T-helper 1 cell treated with Interleukin-12 subunit alpha and Interleukin-12 subunit beta and Interleukin-4 antibody, amounts not matched to agents 30 μg/mL and 1 μg/mL, for 36 hours (primary cell): Measurements from ENCODE around the gene CSTB.
A peak's percentile ranks its signal among the peaks of the same experiment; 100 is the strongest.
"Not testable (repeated sequence)": the region's sequence is repeated elsewhere in the genome, so short reads cannot be mapped to it uniquely, and the experiment has no call there.

Experiments used
- H3K27ac Mint-ChIP-seq: one replicate; pipeline ENCODE4 v1.8.0; 2021; ENCODE audit warnings: mild to moderate bottlenecking, mixed read lengths
- H3K27me3 Mint-ChIP-seq: one replicate; pipeline ENCODE4 v1.8.0; 2021; ENCODE audit warnings: low read depth, mixed read lengths
- H3K36me3 Mint-ChIP-seq: one replicate; pipeline ENCODE4 v1.8.0; 2021; ENCODE audit warnings: low read depth, mixed read lengths
- H3K4me1 Mint-ChIP-seq: one replicate; pipeline ENCODE4 v1.8.0; 2021; ENCODE audit warnings: low read depth, mixed read lengths
- H3K4me3 Mint-ChIP-seq: one replicate; pipeline ENCODE4 v1.8.0; 2021; ENCODE audit warnings: mild to moderate bottlenecking, moderate library complexity, mixed read lengths
- H3K9me3 Mint-ChIP-seq: one replicate; pipeline ENCODE4 v1.8.0; 2021; ENCODE audit warnings: mixed read lengths

CSTB gene, protein sequence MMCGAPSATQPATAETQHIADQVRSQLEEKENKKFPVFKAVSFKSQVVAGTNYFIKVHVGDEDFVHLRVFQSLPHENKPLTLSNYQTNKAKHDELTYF

DNA sequence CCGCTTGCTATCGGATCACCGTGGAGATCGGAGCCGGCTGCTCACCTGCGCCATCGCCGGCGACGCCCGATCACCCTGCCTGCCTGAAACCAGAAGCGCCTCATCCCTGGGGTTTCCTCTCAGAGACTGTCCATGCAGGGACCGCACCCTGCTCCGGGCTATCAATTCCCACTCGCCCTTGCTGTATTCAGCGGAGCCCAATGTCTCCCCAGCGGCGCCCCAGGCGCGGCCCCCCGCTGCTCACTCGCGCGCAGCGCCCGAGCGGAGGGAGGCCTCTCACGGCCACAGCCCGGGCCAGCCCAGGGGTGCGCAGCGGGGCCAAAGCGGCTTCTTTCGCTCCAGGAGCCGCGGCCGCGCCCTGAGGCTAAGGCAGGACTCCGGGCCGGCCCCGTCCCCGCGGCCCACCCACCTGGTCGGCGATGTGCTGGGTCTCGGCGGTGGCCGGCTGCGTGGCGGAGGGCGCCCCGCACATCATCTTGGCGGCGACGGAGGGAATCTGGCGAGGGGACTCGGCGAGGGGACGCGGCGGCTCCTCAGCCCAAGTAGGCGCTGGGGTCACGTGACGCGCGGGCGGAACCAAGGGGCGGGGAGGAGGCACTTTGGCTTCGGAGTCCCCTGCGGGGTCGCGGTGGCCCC is at the start of gene CSTB:
Gene CSTB (minus strand): TSS at position 514 of the 636 bp plus-strand sequence. CDS start 39 bp downstream, at position 475.
- Mint-ChIP-seq H3K9me3 (peaks cover 8% of the 10 kb centered on the region), H3K36me3 (peaks cover 33% of the 10 kb centered on the region), H3K4me1 (peaks cover 47% of the 10 kb centered on the region), H3K27ac (peak within 1 kb of the TSS; percentile 85), H3K4me3 (peak within 1 kb of the TSS; percentile 95), H3K27me3 (no peaks in the 10 kb centered on the region)

DNA sequence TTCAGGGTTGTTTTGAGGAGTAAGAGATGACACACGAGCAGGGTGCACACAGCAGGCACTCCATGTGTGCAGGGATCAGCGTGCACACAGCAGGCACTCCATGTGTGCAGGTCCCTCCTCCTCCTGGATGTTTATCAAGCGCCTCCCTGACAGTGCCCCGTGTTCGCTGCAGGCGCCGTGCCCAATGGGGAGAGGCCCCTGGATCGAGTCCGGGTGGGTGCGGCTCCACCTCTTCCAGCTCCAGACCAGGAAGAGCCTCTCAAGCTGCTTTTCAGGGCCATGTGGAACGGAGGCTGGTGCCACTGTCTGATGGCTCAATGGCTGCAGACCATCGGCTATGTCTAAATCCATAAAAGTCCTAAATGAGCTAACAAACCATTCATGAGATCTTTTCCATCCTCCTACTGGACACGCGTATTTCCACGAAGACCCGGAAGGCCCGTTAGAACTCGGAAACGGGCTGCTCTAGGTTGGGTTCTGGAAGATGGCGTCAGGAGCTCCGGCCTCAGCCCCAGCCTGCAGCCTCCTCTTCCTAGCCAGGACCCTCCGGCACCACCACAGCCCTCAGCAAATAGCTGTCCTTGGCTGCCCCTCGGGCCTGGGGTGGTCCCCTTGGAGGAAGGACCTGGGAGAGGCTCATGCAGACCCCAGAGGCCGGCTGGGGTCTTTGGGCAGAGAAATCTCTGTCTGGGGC is 49.3 kb upstream of the CSTB start:
- no peak overlapping the region for H3K4me3 Mint-ChIP-seq
- H3K27ac Mint-ChIP-seq: no peak overlapping the region
- H3K4me1 Mint-ChIP-seq: no peaks in the 10 kb centered on the region
- H3K36me3 Mint-ChIP-seq: no peaks in the 10 kb centered on the region
- H3K9me3 Mint-ChIP-seq: no peaks in the 10 kb centered on the region
- peaks cover 4% of the 10 kb centered on the region for H3K27me3 Mint-ChIP-seq

DNA sequence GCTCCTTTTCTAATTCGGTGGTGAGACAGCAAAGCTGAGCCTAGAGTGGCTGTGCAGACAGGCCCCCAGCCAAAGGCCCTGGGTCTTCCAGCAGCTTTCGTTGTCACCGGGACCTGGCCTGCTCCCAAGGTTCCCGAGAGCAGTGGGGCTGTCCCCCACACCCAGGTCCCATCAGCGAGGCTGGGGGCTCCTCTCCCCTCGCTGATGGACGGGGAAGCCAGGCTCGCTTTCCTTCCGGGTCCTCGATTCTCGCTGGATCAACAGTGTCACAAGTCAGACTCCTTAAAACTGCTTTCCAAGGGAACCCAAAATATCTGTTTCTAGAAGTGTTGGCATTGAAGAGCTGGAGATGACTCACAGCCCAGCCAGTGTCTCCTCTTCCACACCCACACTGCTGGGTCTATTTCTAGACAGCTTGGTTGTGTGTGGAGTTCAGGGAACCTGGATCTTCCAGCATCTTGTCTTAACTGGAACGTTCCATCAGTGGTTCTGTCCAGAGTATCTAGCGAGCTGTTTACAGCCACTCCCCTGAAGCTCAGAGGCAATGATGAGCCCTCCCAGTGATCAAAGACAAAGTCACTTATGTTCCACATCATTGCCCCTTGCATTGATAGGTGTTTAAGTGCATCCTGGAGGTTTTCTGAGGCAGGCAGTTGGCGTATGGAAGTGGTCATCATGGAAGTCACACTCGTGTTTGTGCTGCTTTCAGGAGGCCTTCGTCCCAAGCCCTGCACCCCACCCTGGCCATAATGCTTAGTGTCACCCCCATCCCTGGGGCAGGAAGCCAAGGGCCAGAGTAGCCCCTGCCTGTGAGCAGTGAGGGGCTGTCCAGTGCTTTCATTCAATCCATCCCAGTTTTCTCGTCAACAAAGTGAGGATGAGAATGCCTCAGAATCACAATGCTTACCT is 48.5 kb upstream of the CSTB start:
- no peaks in the 10 kb centered on the region for H3K36me3 Mint-ChIP-seq
- H3K4me3 Mint-ChIP-seq: no peak overlapping the region
- no peaks in the 10 kb centered on the region for H3K4me1 Mint-ChIP-seq
- no peak overlapping the region for H3K27ac Mint-ChIP-seq
- no peaks in the 10 kb centered on the region for H3K9me3 Mint-ChIP-seq
- H3K27me3 Mint-ChIP-seq: peaks cover 4% of the 10 kb centered on the region

DNA sequence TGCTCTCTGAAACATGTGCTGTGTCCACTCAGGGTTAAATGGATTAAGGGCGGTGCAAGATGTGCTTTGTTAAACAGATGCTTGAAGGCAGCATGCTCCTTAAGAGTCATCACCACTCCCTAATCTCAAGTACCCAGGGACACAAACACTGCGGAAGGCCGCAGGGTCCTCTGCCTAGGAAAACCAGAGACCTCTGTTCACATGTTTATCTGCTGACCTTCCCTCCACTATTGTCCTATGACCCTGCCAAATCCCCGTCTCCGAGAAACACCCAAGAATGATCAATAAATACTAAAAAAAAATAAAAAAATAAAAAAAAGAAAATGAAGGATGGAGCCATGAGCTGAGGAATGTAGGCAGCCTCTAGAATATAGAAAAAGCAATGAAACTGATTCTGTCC is 46.6 kb upstream of the CSTB start:
- not testable (repeated sequence) for H3K27ac Mint-ChIP-seq, H3K4me3 Mint-ChIP-seq, H3K4me1 Mint-ChIP-seq, H3K27me3 Mint-ChIP-seq, H3K36me3 Mint-ChIP-seq, H3K9me3 Mint-ChIP-seq

DNA sequence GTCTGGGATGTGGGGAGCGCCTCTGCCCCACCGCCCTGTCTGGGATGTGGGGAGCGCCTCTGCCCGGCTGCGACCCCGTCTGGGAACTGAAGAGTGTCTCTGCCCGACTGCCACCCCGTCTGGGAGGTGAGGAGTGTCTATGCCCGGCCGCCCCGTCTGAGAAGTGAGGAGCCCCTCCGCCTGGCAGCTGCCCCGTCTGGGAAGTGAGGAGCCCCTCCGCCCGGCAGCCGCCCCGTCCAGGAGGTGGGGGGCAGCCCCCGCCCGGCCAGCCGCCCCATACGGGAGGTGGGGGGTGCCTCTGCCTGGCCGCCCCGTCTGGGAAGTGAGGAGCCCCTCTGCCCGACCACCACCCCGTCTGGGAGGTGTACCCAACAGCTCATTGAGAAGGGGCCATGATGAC is 46.1 kb upstream of the CSTB start:
- H3K36me3 Mint-ChIP-seq, H3K9me3 Mint-ChIP-seq, H3K27me3 Mint-ChIP-seq, H3K27ac Mint-ChIP-seq, H3K4me3 Mint-ChIP-seq, H3K4me1 Mint-ChIP-seq: not testable (repeated sequence)

DNA sequence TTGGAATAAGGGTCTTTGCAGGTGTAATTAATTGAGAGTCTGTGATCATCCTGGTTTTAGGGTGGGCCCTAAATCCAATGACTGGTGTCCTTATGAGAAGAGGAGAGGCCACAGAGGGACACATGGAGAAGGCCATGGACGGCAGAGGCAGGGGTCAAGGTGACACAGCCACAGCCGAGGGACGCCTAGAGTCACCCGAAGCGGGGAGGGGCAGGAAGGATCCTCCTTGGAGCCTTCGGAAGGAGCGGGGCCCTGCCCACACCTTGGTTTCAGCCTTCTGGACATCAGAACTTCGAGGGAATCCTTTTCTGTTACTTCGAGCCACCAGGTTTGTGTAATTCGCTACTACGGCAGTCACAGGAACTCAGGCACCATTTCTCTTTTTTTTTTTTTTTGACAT is 44.4 kb upstream of the CSTB start:
- H3K4me3 Mint-ChIP-seq: no peak overlapping the region
- H3K27ac Mint-ChIP-seq: no peak overlapping the region
- H3K27me3 Mint-ChIP-seq: no peaks in the 10 kb centered on the region
- H3K36me3 Mint-ChIP-seq: no peaks in the 10 kb centered on the region
- peaks cover 6% of the 10 kb centered on the region for H3K9me3 Mint-ChIP-seq
- no peaks in the 10 kb centered on the region for H3K4me1 Mint-ChIP-seq

DNA sequence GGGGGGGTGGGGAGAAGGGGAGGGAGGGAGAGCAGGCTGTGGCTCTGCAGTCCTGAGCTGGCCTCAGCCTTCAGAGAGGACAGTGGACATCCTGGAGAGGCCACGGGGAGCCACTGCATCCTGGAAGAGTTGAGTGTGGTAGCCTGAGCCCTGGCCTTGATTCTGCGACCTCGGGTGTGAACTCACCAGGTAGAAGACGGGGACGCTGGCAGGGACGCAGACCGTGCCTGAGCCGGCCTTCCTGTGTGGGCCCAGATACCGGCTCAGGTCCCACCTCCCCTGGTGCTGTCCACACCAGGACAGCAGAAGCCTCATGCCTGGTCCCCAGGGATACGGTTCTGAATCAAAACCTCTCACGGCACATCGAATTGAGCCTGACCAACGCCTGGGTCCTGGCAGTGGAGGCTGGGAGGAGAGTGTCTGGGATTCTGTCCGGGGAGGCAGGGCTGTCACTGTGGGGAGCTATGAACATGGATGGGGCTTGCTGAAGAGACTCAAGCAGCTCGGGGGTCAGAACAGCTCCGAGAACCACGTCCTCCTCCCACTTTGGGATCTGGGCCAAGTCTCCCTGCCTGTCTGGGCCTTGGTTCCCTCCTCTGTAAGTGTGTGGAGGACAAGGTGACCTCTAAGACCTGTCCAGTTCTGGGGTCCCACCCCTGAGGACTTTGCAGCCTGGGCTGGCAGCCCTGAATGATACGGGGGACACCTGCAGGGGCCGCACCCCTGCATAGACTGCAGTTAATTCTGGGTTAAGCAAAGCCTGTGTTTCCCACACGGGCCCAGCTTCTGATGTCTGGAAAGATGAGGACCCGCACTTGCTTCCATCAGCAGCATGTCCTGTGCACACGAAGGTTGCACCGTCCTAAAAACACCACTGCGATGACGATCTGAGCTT is 43.6 kb upstream of the CSTB start:
- H3K27me3 Mint-ChIP-seq: no peaks in the 10 kb centered on the region
- H3K27ac Mint-ChIP-seq: no peak overlapping the region
- H3K9me3 Mint-ChIP-seq: peaks cover 6% of the 10 kb centered on the region
- no peaks in the 10 kb centered on the region for H3K36me3 Mint-ChIP-seq
- H3K4me1 Mint-ChIP-seq: peaks cover under 1% of the 10 kb centered on the region
- no peak overlapping the region for H3K4me3 Mint-ChIP-seq

DNA sequence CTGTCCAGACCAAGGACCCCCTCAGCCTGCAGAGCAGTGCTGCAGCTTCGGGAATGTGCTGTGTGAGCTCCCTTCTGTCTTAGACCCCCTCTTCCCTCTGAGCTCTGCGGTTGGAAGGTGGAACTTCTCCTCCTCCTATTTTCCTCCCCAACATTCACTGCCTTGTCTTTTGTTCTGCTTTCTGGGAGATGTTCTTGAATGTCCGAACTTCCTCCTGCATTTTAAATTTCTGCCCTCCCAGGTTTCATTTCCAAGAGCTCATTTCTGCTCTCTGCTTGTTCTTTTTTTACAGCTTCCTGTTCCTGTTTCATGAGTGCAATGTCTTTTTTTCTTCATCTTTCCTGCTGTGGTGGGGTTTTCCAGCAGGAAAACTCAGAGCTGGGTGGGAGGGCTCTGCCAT is 42.6 kb upstream of the CSTB start:
- H3K4me3 Mint-ChIP-seq: no peak overlapping the region
- H3K27ac Mint-ChIP-seq: no peak overlapping the region
- peaks cover 2% of the 10 kb centered on the region for H3K4me1 Mint-ChIP-seq
- peaks cover 6% of the 10 kb centered on the region for H3K9me3 Mint-ChIP-seq
- H3K27me3 Mint-ChIP-seq: no peaks in the 10 kb centered on the region
- H3K36me3 Mint-ChIP-seq: no peaks in the 10 kb centered on the region

DNA sequence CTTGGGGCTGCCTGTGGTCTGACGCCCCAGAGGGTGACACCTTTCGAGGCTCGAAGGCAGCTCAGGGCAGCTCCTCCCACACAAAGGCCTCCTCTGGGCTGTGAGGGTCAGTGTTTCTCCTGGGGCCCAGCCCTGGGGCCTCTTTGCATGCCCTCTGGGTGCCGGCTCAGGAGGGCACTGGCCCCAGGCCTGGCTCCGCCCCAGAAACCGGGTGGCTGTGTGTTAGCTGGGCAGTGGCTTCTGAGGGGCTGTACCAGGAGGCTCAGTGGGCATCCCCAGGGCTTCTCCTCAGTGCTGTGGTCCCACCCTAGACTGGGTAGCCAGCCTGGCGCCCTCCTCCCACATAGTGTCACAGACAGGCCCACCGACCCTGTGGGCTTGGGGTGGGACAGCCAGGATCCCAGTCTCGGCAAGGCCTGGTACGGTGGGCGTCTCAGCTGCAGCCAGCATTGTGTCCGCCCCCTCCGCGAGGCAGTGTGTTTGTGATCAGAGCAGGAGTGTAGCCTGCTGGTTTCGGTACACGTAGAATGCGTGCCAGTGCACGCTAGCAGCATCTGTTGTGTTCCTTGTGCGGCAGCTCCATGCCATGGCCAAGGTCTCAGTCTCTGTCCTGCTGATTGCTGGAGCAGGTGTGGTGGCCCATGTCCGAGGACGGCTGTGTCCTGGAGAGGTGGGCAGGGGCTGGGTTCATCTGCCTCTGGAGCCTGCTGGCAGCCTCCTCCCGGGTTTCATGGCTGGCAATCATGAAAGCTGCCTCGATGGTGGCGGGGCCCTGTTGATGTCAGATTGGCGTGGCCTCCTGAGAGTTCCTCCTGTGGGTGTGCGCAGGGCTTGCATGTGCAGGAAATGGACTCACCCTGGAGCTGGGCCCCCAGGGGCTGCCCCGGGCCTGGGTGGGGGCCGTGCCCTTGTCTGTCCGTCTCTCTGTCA is 41.3 kb upstream of the CSTB start:
- no peaks in the 10 kb centered on the region for H3K27me3 Mint-ChIP-seq

DNA sequence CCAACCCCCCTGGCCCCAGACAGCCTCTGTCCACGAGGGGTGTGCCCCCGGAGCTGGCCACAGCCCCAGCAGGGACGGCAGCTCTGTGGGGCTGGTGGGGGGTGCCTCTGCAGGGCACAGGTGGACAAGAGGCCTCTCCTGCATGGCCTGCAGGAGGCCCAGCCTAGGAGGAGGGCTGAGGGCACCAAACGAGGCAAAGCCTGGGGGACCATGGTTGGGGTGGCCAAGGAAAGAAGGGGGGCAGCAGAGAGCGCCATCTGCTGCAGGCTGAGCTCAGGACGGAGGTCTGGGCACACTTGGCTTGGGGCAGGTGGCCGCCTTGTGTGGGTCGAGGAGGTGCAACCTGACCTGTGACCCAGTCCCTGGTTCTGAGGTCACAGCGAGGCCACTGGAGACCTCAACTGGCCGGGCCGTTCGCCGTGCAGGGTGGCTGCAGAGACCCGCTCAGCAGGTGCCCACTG is 40.5 kb upstream of the CSTB start:
- Mint-ChIP-seq H3K27me3 (no peaks in the 10 kb centered on the region), H3K36me3 (no peaks in the 10 kb centered on the region), H3K27ac (no peak overlapping the region), H3K9me3 (peaks cover 6% of the 10 kb centered on the region), H3K4me1 (peaks cover 5% of the 10 kb centered on the region), H3K4me3 (no peak overlapping the region)

More for the DNA sequence above, 41.3 kb upstream of the CSTB start:
- Mint-ChIP-seq H3K4me3 (no peak overlapping the region), H3K9me3 (peaks cover 6% of the 10 kb centered on the region), H3K36me3 (no peaks in the 10 kb centered on the region), H3K27ac (no peak overlapping the region), H3K4me1 (peaks cover 4% of the 10 kb centered on the region)

DNA sequence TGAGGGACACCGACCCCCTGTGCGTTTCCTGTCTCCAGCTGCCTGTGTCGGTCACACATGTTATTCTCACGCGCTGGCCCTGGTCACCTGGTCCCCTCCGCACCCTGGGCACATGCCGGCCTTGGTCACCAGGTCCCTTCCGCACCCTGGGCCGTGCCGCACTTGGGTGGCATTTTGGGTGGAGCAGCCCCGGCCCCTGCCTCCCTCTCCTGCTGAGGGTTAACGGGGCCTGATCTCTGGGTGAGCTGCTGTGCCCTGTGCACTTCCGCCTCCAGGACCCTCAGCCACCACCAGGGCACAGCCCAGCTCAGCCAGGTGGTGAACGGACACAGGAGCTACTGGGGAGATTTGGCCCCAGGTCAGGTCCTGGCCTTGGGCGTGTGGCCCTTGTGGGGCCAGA is 39.9 kb upstream of the CSTB start:
- H3K27ac Mint-ChIP-seq: no peak overlapping the region
- H3K4me1 Mint-ChIP-seq: peaks cover 7% of the 10 kb centered on the region
- no peaks in the 10 kb centered on the region for H3K36me3 Mint-ChIP-seq
- peaks cover 6% of the 10 kb centered on the region for H3K9me3 Mint-ChIP-seq
- H3K27me3 Mint-ChIP-seq: no peaks in the 10 kb centered on the region
- H3K4me3 Mint-ChIP-seq: no peak overlapping the region

DNA sequence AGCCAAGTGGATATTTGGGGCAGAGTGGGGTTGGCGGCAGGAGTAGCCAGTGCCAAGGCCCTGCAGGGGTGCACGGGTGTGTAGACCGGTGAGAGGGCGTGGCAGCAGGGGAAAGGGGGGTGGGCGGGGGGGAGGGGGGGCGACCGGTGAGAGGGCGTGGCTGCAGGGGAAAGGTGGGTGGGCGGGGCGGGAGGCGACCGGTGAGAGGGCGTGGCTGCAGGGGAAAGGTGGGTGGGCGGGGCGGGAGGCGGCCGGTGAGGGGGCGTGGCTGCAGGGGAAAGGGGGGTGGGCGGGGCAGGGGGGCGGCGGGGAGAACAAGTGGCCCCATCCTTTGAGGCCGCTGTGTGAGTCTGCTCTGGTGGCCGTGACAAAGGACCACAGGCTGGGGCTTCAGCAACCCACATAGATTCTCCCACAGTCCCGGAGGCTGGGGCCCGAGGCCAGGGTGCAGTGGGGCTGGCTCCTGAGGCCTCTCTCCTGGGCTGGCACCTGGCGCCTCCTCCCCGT is 39.1 kb upstream of the CSTB start:
- Mint-ChIP-seq H3K4me1 (peaks cover 12% of the 10 kb centered on the region), H3K4me3 (no peak overlapping the region), H3K27me3 (no peaks in the 10 kb centered on the region), H3K9me3 (peaks cover 6% of the 10 kb centered on the region), H3K27ac (no peak overlapping the region), H3K36me3 (no peaks in the 10 kb centered on the region)
